SK-N-MC (cell line): ENCODE data around the gene SAMD5.
A peak's percentile ranks its signal among the peaks of the same experiment; 100 is the strongest.

Source experiments
- DNase-seq: peaks from one replicate; pipeline ENCODE4 v3.0.0-alpha.2; 2011; ENCODE audit warnings: low read depth, low spot score
- H3K27ac ChIP-seq: fragments of 200-600 bp; sonication (generic); 2 replicates; pipeline ENCODE4 v1.5.1; 2016; ENCODE audit warnings: mixed run types
- H3K36me3 ChIP-seq: fragments of 200-600 bp; sonication (generic); 2 replicates; pipeline ENCODE4 v1.6.1; 2017; ENCODE audit warnings: antibody characterized with exemption, low read length, mixed read lengths; ENCODE audit not compliant: insufficient read depth
- H3K4me3 ChIP-seq: fragments of 200-600 bp; sonication (generic); 2 replicates; pipeline ENCODE4 v1.5.1; 2016
- H3K9ac ChIP-seq: fragments of 200-600 bp; sonication (generic); 2 replicates; pipeline ENCODE4 v1.8.0; 2017; ENCODE audit warnings: mixed run types, mixed read lengths; ENCODE audit not compliant: insufficient read length
- H3K9me3 ChIP-seq: fragments of 200-600 bp; sonication (generic); 2 replicates; pipeline ENCODE4 v1.6.1; 2017; ENCODE audit warnings: low read depth, mild to moderate bottlenecking, antibody characterized with exemption, low read length, moderate library complexity, mixed read lengths
- EZH2 ChIP-seq: fragments of 200-600 bp; sonication (generic); IDR thresholded peaks from one replicate; pipeline ENCODE4 v1.6.1; 2017; ENCODE audit warnings: antibody characterized with exemption
- FOXP2 ChIP-seq: optimal IDR thresholded peaks from 2 replicates; pipeline ENCODE3; 2011; ENCODE audit warnings: mild to moderate bottlenecking, moderate library complexity; ENCODE audit not compliant: insufficient read depth; ENCODE audit errors: extremely low read length, control extremely low read depth
- POLR2AphosphoS5 ChIP-seq: IDR thresholded peaks from 2 replicates; pipeline ENCODE4 v1.6.1; 2012; ENCODE audit warnings: mild to moderate bottlenecking, low read depth, low read length, borderline replicate concordance

Gene SAMD5

GRCh38 chr6:147569788-147570187 is 61.3 kb downstream of the SAMD5 start:
- no peak for DNase-seq
- no peak for TF ChIP-seq POLR2AphosphoS5
- TF ChIP-seq FOXP2, result no peak
- no peak for TF ChIP-seq EZH2
- Histone ChIP-seq H3K9ac (no peak overlapping the region), H3K9me3 (no peaks in the 10 kb centered on the region), H3K27ac (no peak overlapping the region), H3K4me3 (no peak overlapping the region), H3K36me3 (no peaks in the 10 kb centered on the region)

DNA sequence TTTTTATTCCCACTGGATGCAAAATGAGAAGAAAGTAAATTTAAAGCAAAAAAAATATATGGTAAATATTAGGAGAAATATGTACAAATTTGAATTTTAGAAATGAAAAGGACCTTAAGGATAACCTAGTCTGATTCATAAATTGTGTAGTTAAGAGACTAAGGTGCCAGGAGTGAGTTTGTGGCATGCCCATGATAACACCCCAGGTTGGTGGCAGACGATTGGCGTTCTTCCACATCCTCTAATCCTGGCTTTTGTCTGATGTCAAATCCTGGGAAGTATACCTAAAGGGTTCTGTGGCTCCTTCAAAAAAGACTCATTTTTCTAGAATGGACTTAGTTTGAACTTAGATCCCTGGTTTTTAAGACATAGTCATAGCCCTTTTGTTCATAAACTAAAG is 62.2 kb downstream of the SAMD5 start:
- H3K4me3 ChIP-seq, result no peak overlapping the region

GRCh38 chr6:147577488-147577887 is 69.0 kb downstream of the SAMD5 start:
- TF ChIP-seq EZH2, result no peak
- no peak for TF ChIP-seq POLR2AphosphoS5
- no peak for TF ChIP-seq FOXP2
- H3K9ac ChIP-seq, result no peak overlapping the region
- DNase-seq, result no peak
- peak overlapping the region; percentile 32 for H3K27ac ChIP-seq
- no peaks in the 10 kb centered on the region for H3K9me3 ChIP-seq
- H3K36me3 ChIP-seq, result no peaks in the 10 kb centered on the region
- H3K4me3 ChIP-seq, result peak overlapping the region; percentile 6; the same call in 1 of the 2 replicates

More for the DNA sequence above, 62.2 kb downstream of the SAMD5 start:
- no peak for TF ChIP-seq FOXP2
- no peak for TF ChIP-seq POLR2AphosphoS5
- no peak for TF ChIP-seq EZH2
- Histone ChIP-seq H3K36me3 (no peaks in the 10 kb centered on the region), H3K27ac (no peak overlapping the region), H3K9me3 (no peaks in the 10 kb centered on the region), H3K9ac (no peak overlapping the region)
- no peak for DNase-seq

DNA sequence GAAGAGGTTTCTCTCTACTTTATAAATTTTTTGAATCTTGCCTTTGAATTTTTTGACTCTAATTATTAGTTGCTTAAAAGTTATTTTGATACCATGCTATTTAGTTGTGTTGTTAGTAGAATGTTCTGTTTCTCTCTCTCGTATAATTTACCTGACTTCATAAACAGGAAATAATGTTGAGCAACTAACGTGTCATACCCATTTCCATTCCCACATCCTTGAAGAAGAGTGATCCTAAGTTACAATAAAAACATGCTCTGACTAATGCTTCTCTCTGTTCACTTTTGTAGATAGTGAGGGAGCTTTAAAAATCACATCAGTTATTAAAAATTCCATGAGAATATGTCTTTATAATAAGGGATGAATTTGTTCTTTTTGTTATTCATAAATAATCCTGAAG is 69.7 kb downstream of the SAMD5 start:
- H3K27ac ChIP-seq, result peak overlapping the region; percentile 32; the same call in 1 of the 2 replicates
- DNase-seq, result no peak
- TF ChIP-seq EZH2 (no peak), POLR2AphosphoS5 (no peak), FOXP2 (no peak)
- H3K9ac ChIP-seq, result no peak overlapping the region
- H3K9me3 ChIP-seq, result no peaks in the 10 kb centered on the region
- no peaks in the 10 kb centered on the region for H3K36me3 ChIP-seq
- H3K4me3 ChIP-seq, result no peak overlapping the region

DNA sequence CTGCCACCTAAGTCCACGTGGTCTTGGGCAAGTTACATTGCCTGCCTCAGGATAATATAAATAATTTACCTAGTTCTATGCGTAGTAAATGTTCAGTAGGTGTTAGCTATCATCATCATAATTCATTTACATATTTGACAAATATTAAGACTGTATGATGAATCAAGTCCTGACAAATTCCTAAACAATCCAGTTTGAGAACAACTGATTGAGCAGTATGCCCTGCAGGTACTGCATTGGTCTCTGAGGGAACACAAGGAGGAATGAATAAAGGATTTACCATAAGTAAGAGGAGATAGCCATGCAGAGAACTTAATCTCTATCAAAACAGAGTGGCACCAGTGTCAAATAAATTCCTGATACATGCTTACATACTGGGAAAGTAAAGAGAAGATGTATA is 70.4 kb downstream of the SAMD5 start:
- no peaks in the 10 kb centered on the region for H3K36me3 ChIP-seq
- no peaks in the 10 kb centered on the region for H3K9me3 ChIP-seq
- no peak for DNase-seq
- no peak overlapping the region for H3K9ac ChIP-seq
- no peak for TF ChIP-seq POLR2AphosphoS5
- TF ChIP-seq FOXP2, result no peak
- no peak for TF ChIP-seq EZH2
- H3K4me3 ChIP-seq, result no peak overlapping the region
- H3K27ac ChIP-seq, result no peak overlapping the region

- no peaks in the 10 kb centered on the region for H3K36me3 ChIP-seq
- no peaks in the 10 kb centered on the region for H3K9me3 ChIP-seq
- H3K27ac ChIP-seq, result no peak overlapping the region
- no peak for DNase-seq
- H3K9ac ChIP-seq, result no peak overlapping the region
- no peak overlapping the region for H3K4me3 ChIP-seq
- TF ChIP-seq FOXP2 (no peak), POLR2AphosphoS5 (no peak), EZH2 (no peak)
Observed at GRCh38 chr6:147579667-147580066, 71.2 kb downstream of the SAMD5 start.

- no peaks in the 10 kb centered on the region for H3K9me3 ChIP-seq
- no peak overlapping the region for H3K4me3 ChIP-seq
- DNase-seq, result no peak
- no peak overlapping the region for H3K9ac ChIP-seq
- no peak overlapping the region for H3K27ac ChIP-seq
- no peak for TF ChIP-seq FOXP2
- no peak for TF ChIP-seq EZH2
- no peak for TF ChIP-seq POLR2AphosphoS5
- no peaks in the 10 kb centered on the region for H3K36me3 ChIP-seq
Observed at GRCh38 chr6:147582991-147583390, 74.5 kb downstream of the SAMD5 start.

GRCh38 chr6:147585256-147585655 is 76.8 kb downstream of the SAMD5 start:
- Histone ChIP-seq H3K4me3 (no peak overlapping the region), H3K9me3 (no peaks in the 10 kb centered on the region), H3K9ac (no peak overlapping the region), H3K27ac (no peak overlapping the region), H3K36me3 (no peaks in the 10 kb centered on the region)
- no peak for TF ChIP-seq FOXP2
- no peak for TF ChIP-seq EZH2
- TF ChIP-seq POLR2AphosphoS5, result no peak
- DNase-seq, result no peak

DNA sequence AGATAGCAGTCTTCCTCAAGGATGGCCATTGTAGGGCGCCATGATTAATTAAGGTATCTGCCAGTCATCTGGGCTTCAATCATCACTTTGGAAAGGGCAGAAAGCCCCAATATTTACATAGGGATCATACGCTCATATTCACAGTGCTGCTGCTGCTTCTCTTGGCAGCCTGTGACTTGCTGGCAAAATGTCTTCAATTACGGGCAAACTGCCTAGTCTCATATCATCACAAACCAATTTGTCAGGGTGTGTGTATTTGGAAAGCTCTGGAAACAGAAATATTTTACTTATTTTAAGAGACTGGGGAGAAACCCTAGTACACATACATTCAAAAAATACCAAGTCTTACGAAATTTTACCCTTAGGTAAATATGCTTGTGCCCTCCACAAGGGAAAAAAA is 77.6 kb downstream of the SAMD5 start:
- Histone ChIP-seq H3K9ac (no peak overlapping the region), H3K4me3 (no peak overlapping the region), H3K9me3 (no peaks in the 10 kb centered on the region), H3K36me3 (no peaks in the 10 kb centered on the region), H3K27ac (no peak overlapping the region)
- TF ChIP-seq EZH2 (no peak), FOXP2 (no peak), POLR2AphosphoS5 (no peak)
- no peak for DNase-seq
